Activated effector memory CD4-positive, alpha-beta T cell treated with anti-CD3 and anti-CD28 coated beads, Interleukin-2, amount 50 U/mL, for 16 hours (primary cell): ENCODE measurements around the gene FBLN5.
"Not testable (repeated sequence)": the region's sequence is repeated elsewhere in the genome, so short reads cannot be mapped to it uniquely, and the experiment has no call there.

Experiments used
- DNase-seq: peaks from one replicate; pipeline ENCODE4 v3.0.0-alpha.2; 2020

Gene FBLN5

GRCh38 chr14:91882369-91882768 lies 65.1 kb downstream of the FBLN5 start:
- DNase-seq, result no peak

- no peak for DNase-seq
Measured at GRCh38 chr14:91879196-91879595, 68.3 kb downstream of the FBLN5 start.

GRCh38 chr14:91878274-91878673 lies 69.2 kb downstream of the FBLN5 start:
- no peak for DNase-seq

- no peak for DNase-seq
Measured at GRCh38 chr14:91877376-91877915, 70.0 kb downstream of the FBLN5 start.

GRCh38 chr14:91876492-91876891 lies 71.0 kb downstream of the FBLN5 start:
- DNase-seq, result no peak

GRCh38 chr14:91875525-91876286 lies 71.8 kb downstream of the FBLN5 start:
- no peak for DNase-seq

- DNase-seq, result peak; percentile 85
Measured at GRCh38 chr14:91873471-91874415, 73.8 kb downstream of the FBLN5 start.

- peak; percentile 73 for DNase-seq
Measured at GRCh38 chr14:91872517-91873470, 74.7 kb downstream of the FBLN5 start.

- peak; percentile 79 for DNase-seq
Measured at GRCh38 chr14:91872011-91872501, 75.4 kb downstream of the FBLN5 start.

- DNase-seq, result not testable (repeated sequence)
Measured at GRCh38 chr14:91871401-91871800, 76.1 kb downstream of the FBLN5 start.

GRCh38 chr14:91870890-91871289 lies 76.6 kb downstream of the FBLN5 start:
- no peak for DNase-seq

- DNase-seq, result peak; percentile 86
Measured at GRCh38 chr14:91870001-91870400, 77.5 kb downstream of the FBLN5 start.

GRCh38 chr14:91869556-91869955 lies 77.9 kb downstream of the FBLN5 start:
- DNase-seq, result no peak

GRCh38 chr14:91867316-91867988 lies 80.0 kb downstream of the FBLN5 start, which contains the start of gene TC2N:
TC2N (minus strand) TSS chr14:91867536; CDS start chr14:91813769, 53,767 bp downstream.
- DNase-seq, result peak; percentile 72

GRCh38 chr14:91866511-91867295 lies 80.8 kb downstream of the FBLN5 start:
- DNase-seq, result no peak

- no peak for DNase-seq
Measured at GRCh38 chr14:91866061-91866460, 81.4 kb downstream of the FBLN5 start.

GRCh38 chr14:91862417-91862816 lies 85.1 kb downstream of the FBLN5 start:
- no peak for DNase-seq

- DNase-seq, result no peak
Measured at GRCh38 chr14:91861091-91861490, 86.4 kb downstream of the FBLN5 start.

GRCh38 chr14:91860238-91860637 lies 87.3 kb downstream of the FBLN5 start:
- DNase-seq, result no peak

- no peak for DNase-seq
Measured at GRCh38 chr14:91858536-91859275, 88.8 kb downstream of the FBLN5 start.
